K562 (cell line): Measurements from ENCODE around the gene KIAA1958. TPM values are rescaled to one million over a fixed set of nuclear protein-coding genes. Genes with fewer than 3 reads are reported as not detected.

Experiments
- CXXC5 ChIP-seq: fragments of 250-450 bp; sonication (Bioruptor Pico); IDR thresholded peaks from 2 replicates; pipeline ENCODE4 v1.8.0; 2022; ENCODE audit warnings: inconsistent platforms, mild to moderate bottlenecking, moderate library complexity
- MGA ChIP-seq: fragments of 450-650 bp; IDR thresholded peaks from 2 replicates; pipeline ENCODE4 v1.6.1; 2016; ENCODE audit warnings: mild to moderate bottlenecking, moderate library complexity
- PBX2 ChIP-seq, 2 experiments: IDR thresholded peaks in 1 of 2; conservative IDR thresholded peaks in 1 of 2; 2 replicates each; pipeline ENCODE4 v1.6.1; 2016; ENCODE audit warnings: low read depth in 2 of 2, mild to moderate bottlenecking in 1 of 2, missing compliant biosample characterization in 1 of 2, missing genetic modification characterization in 1 of 2, moderate library complexity in 1 of 2
- PHTF2 ChIP-seq: fragments of 250-450 bp; sonication (Bioruptor Pico); IDR thresholded peaks from 2 replicates; pipeline ENCODE4 v1.5.0; 2021; ENCODE audit warnings: mild to moderate bottlenecking
- TEAD4 ChIP-seq, 2 experiments: sonication (generic) in 1 of 2; formaldehyde crosslinking in 1 of 2; IDR thresholded peaks; 2 replicates each; pipeline versions ENCODE4 v1.6.1 to v1.8.0; 2012 to 2022; ENCODE audit warnings: borderline replicate concordance in 1 of 2, inconsistent platforms in 1 of 2, low read length in 1 of 2, mild to moderate bottlenecking in 1 of 2, missing genetic modification reagents in 1 of 2
- THRA ChIP-seq: fragments of 450-650 bp; IDR thresholded peaks from 2 replicates; pipeline ENCODE4 v1.6.1; 2017; ENCODE audit warnings: mild to moderate bottlenecking, moderate library complexity
- ZFP30 ChIP-seq: fragments of 250-450 bp; sonication (Bioruptor Pico); IDR thresholded peaks from 2 replicates; pipeline ENCODE4 v1.8.0; 2022; ENCODE audit warnings: moderate library complexity, mild to moderate bottlenecking, inconsistent platforms, borderline replicate concordance
- ZFP91 ChIP-seq: sonication (generic); formaldehyde crosslinking; IDR thresholded peaks from 2 replicates; pipeline ENCODE4 v1.8.0; 2022; ENCODE audit warnings: mild to moderate bottlenecking, missing genetic modification reagents
- polyA plus RNA-seq, 8 experiments: library from polyadenylated mRNA; depleted of rRNA in 4 of 8; stranded (reverse) in 5 of 8; unstranded in 3 of 8; fragments of >200 nt; fragmentation: Nextera tagmentation in 2 of 8; fragmentation: Illumina TruSeq in 1 of 8; extraction: Ambion mirVana in 2 of 8; extraction: Trizol in 1 of 8; gene quantifications; 2 replicates each; pipeline versions ENCODE4 v1.2.1 to v1.2.3, GENCODE V29; 2011 to 2014; ENCODE audit warnings: inconsistent platforms in 1 of 8, missing spikeins in 1 of 8
- total RNA-seq, 7 experiments: library from RNA; depleted of rRNA in 6 of 7; stranded (reverse); fragments of >200 nt in 6 of 7; fragmentation: Illumina TruSeq in 2 of 7; extraction: Trizol in 2 of 7; gene quantifications; 2 replicates each; pipeline versions ENCODE4 v1.2.1 to v1.2.3, GENCODE V29; 2011 to 2021; ENCODE audit warnings: low replicate concordance in 1 of 7

The KIAA1958 gene
- total and polyA plus RNA-seq, 9 of the 15 experiments (the other 6 are each of a cell fraction or from before 2014, with no cell fraction given), result 1.1 to 16.0 (median 10.1) TPM

GRCh38 chr9:112489039-112489546, 2.5 kb downstream of the KIAA1958 start (continued):
- TF ChIP-seq MGA (no peak), ZFP30 (CRISPR knock-in tag) (no peak), ZFP91 (CRISPR knock-in tag) (no peak), PHTF2 (no peak), PBX2 (CRISPR knock-in tag; IDR thresholded peaks at IDR 0.05; ENCODE audit: low read depth) (no peak), PBX2 (tag; conservative IDR thresholded peaks at IDR 0.05; ENCODE audit: low read depth) (peak; percentile 71), CXXC5 (CRISPR knock-in tag) (no peak), THRA (no peak), TEAD4 (IDR thresholded peaks at IDR 0.05; ENCODE audit: low read length) (peak; percentile 68), TEAD4 (CRISPR knock-in tag; IDR thresholded peaks at IDR 0.05; ENCODE audit: borderline replicate concordance) (no peak)
